Osteoblast (primary cell): ENCODE measurements around the gene NAA60. TPM values are rescaled to one million over a fixed set of nuclear protein-coding genes. Genes with fewer than 3 reads are reported as not detected.

ENCODE experiments used
- DNase-seq: peaks from one replicate; pipeline ENCODE4 v3.0.0; 2011; ENCODE audit warnings: low spot score, mixed read lengths; ENCODE audit not compliant: insufficient read length; ENCODE audit errors: missing footprints
- H2AFZ ChIP-seq: 2 replicates; pipeline ENCODE4 v1.6.0; 2011; ENCODE audit warnings: mild to moderate bottlenecking, low read length
- H3K27ac ChIP-seq: 2 replicates; pipeline ENCODE4 v1.5.1; 2011; ENCODE audit warnings: mild to moderate bottlenecking, low read depth, low read length, moderate library complexity
- H3K27me3 ChIP-seq: 2 replicates; pipeline ENCODE4 v1.6.0; 2012; ENCODE audit warnings: mild to moderate bottlenecking, control low read depth, inconsistent platforms, low read length, moderate library complexity; ENCODE audit not compliant: insufficient read depth
- H3K36me3 ChIP-seq: 2 replicates; pipeline ENCODE4 v1.5.1; 2011; ENCODE audit warnings: mild to moderate bottlenecking, low read length, control low read depth, moderate library complexity; ENCODE audit not compliant: insufficient read depth
- H3K4me1 ChIP-seq: 2 replicates; pipeline ENCODE4 v1.5.1; 2011; ENCODE audit warnings: mild to moderate bottlenecking, low read length, control low read depth, moderate library complexity; ENCODE audit not compliant: insufficient read depth
- H3K4me2 ChIP-seq: 2 replicates; pipeline ENCODE4 v1.6.0; 2011; ENCODE audit warnings: mild to moderate bottlenecking, low read length; ENCODE audit not compliant: insufficient read depth
- H3K4me3 ChIP-seq: fragments of 200-600 bp; sonication (generic); 3 replicates; pipeline ENCODE4 v1.5.1; 2012; ENCODE audit warnings: mild to moderate bottlenecking, low read length, inconsistent platforms; ENCODE audit not compliant: insufficient read depth
- H3K79me2 ChIP-seq: 2 replicates; pipeline ENCODE4 v1.6.0; 2012; ENCODE audit warnings: mild to moderate bottlenecking, low read length, control low read depth, inconsistent platforms; ENCODE audit not compliant: insufficient read depth
- H3K9me3 ChIP-seq: 2 replicates; pipeline ENCODE4 v1.5.1; 2011; ENCODE audit warnings: low read depth, low read length, control low read depth
- H4K20me1 ChIP-seq: 2 replicates; pipeline ENCODE4 v1.6.0; 2012; ENCODE audit warnings: mild to moderate bottlenecking, low read length, control low read depth; ENCODE audit not compliant: insufficient read depth
- total RNA-seq: library from RNA; depleted of rRNA; stranded (reverse); fragments of >200 nt; gene quantifications from 2 replicates; pipeline ENCODE4 v1.2.3, GENCODE V29; 2012
- TF ChIP-seq, protein P1 (sequence below): IDR thresholded peaks from 2 replicates; pipeline ENCODE4 v1.5.1; 2011; ENCODE audit warnings: mild to moderate bottlenecking, low read depth, low read length, moderate library complexity; ENCODE audit errors: extremely low read depth

Gene NAA60
- total RNA-seq, 1 donor = 27.5 TPM

DNA sequence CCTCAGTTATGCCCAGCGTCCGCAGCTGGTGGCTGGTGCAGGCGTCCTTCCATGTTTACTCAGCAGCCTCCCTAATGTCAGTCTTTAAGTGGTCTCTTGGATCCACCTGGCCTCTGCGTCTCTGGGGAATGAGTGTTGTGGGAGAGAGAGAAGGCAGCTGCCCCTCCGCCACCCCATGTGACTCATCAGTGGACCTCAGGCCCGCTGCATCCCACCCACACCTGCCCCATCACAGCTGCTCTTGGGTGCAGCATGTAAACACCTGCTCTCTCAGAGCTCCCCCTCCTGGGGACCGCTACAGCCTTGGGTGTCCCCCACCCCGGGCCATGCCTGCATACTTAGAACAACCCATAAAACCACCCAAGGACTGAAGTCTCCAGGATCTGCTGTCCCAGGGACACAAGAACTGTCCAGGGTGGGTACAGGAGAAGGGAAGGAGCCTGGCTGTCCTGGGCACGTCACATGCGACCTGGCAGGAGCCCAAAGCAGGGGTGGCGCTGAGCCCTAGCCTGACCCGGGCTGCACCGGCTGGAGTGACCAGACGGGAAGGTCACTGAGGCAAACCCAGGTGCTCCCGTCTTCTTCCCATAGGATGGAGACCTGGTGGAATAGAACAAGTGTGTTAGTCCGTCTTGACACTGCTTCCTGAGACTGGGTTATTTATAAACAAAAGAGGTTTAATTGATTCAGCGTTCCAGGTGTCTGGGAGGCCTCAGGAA, 47.6 kb downstream of the NAA60 start:
- H3K27me3 ChIP-seq = no peaks in the 10 kb centered on the region

DNA sequence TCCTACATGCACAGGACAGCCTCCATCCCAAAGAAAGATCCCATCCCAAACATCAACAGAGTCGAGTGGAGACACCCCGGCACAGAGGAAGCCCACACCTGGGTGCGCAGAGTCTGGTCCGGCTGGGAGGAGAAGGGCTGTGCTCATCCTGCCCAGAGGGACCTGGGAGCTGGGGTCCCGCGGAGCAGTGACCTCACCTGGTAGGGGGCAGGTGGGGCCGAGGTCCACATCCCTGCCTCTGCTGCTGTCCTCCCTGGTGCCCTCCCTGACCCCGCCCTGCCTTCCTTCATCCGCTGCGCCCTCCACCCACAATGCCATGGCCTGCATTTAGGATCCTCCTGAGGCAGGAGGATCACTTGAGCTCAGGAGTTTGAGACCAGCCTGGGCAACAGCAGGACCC, 48.9 kb downstream of the NAA60 start:
- H3K4me3 ChIP-seq = no peak overlapping the region
- DNase-seq = peak; percentile 76
- no peaks in the 10 kb centered on the region for H3K9me3 ChIP-seq
- H4K20me1 ChIP-seq = no peaks in the 10 kb centered on the region
- no peak overlapping the region for H3K27ac ChIP-seq
- no peaks in the 10 kb centered on the region for H3K27me3 ChIP-seq
- TF ChIP-seq, protein P1, sequence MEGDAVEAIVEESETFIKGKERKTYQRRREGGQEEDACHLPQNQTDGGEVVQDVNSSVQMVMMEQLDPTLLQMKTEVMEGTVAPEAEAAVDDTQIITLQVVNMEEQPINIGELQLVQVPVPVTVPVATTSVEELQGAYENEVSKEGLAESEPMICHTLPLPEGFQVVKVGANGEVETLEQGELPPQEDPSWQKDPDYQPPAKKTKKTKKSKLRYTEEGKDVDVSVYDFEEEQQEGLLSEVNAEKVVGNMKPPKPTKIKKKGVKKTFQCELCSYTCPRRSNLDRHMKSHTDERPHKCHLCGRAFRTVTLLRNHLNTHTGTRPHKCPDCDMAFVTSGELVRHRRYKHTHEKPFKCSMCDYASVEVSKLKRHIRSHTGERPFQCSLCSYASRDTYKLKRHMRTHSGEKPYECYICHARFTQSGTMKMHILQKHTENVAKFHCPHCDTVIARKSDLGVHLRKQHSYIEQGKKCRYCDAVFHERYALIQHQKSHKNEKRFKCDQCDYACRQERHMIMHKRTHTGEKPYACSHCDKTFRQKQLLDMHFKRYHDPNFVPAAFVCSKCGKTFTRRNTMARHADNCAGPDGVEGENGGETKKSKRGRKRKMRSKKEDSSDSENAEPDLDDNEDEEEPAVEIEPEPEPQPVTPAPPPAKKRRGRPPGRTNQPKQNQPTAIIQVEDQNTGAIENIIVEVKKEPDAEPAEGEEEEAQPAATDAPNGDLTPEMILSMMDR = no peak
- no peaks in the 10 kb centered on the region for H3K79me2 ChIP-seq
- H3K36me3 ChIP-seq = peaks cover 5% of the 10 kb centered on the region
- no peak overlapping the region for H3K4me2 ChIP-seq
- no peak overlapping the region for H2AFZ ChIP-seq
- H3K4me1 ChIP-seq = no peaks in the 10 kb centered on the region

More for the DNA sequence above, 47.6 kb downstream of the NAA60 start:
- Histone ChIP-seq H3K4me2 (no peak overlapping the region), H2AFZ (no peak overlapping the region), H4K20me1 (no peaks in the 10 kb centered on the region), H3K4me3 (no peak overlapping the region), H3K36me3 (peaks cover 6% of the 10 kb centered on the region), H3K4me1 (no peaks in the 10 kb centered on the region), H3K9me3 (no peaks in the 10 kb centered on the region), H3K27ac (no peak overlapping the region), H3K79me2 (no peaks in the 10 kb centered on the region)
- TF ChIP-seq, protein P1 = no peak
- DNase-seq = peak; percentile 74

DNA sequence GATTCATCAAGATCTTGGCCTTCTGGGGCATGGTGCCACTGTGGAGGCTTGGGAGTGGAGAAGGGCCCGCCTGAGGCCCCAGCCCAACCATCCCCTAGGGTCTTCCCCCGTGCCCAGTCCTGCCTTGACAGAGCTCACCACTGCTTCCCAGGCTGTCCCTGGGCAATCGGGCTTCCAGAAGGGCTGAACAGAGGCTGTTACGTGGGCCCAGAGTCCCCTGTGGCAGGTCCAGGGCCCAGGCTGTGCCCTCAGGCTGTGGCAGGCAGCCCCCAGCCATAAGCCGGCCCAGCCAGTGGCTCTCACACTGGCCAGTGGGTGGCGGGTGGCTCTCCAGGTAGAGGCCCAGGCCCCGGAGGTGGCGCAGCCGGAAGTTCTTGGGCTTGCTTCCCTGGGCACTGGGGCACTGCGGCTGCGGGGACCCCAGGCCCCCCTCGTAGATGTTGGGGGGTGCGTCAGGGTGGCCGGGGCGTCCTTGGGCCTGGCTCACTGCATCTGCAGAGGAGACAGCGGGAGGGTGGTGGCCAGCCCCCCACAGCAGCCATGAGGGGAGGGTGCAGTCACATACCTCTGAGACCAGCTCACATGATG, 51.0 kb downstream of the NAA60 start:
- no peak for DNase-seq
- TF ChIP-seq, protein P1 = no peak
- H3K4me3 ChIP-seq = no peak overlapping the region
- no peaks in the 10 kb centered on the region for H3K27me3 ChIP-seq
- H3K4me1 ChIP-seq = no peaks in the 10 kb centered on the region
- no peaks in the 10 kb centered on the region for H3K9me3 ChIP-seq
- H3K27ac ChIP-seq = no peak overlapping the region
- no peaks in the 10 kb centered on the region for H3K79me2 ChIP-seq
- no peaks in the 10 kb centered on the region for H4K20me1 ChIP-seq
- no peaks in the 10 kb centered on the region for H3K36me3 ChIP-seq
- H2AFZ ChIP-seq = no peak overlapping the region
- H3K4me2 ChIP-seq = no peak overlapping the region

DNA sequence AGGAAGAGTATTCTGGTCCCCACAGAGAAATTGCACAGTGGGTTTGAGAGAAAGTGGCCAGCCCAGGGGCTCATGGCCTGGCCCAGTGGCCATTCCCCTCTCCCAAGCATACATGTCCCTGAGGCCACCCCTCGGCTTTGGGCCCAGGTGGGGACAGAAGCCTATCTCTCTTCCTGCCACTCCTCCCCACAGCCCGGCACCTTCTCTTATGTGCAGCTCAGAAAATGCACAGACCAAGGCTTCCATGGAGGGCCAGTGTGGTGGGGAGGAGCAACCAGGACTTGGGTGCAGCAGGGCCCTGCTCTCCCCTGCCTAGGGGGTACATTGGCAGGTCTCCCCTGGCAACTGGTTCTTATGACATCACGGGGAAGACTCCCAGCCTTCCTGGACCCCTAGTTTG, 51.7 kb downstream of the NAA60 start, which contains the start of gene C16orf90:
TSS of gene C16orf90 (minus strand) at position 314 of the 400 bp plus-strand sequence. CDS start at position 246, 68 bp downstream.
- peak; percentile 83 for DNase-seq
- Histone ChIP-seq H4K20me1 (no peaks in the 10 kb centered on the region), H2AFZ (no peak within 1 kb of the TSS), H3K4me2 (no peak within 1 kb of the TSS), H3K27me3 (no peaks in the 10 kb centered on the region), H3K36me3 (no peaks in the 10 kb centered on the region), H3K27ac (no peak within 1 kb of the TSS), H3K79me2 (no peaks in the 10 kb centered on the region), H3K9me3 (no peaks in the 10 kb centered on the region), H3K4me1 (no peaks in the 10 kb centered on the region), H3K4me3 (no peak within 1 kb of the TSS)
- TF ChIP-seq, protein P1 = no peak
